Endothelial cell of umbilical vein (primary cell): Measurements from ENCODE around the gene ACAP1. TPM values are rescaled to one million over a fixed set of nuclear protein-coding genes. Genes with fewer than 3 reads are reported as not detected.

Experiments
- BruUV-seq: library from RNA; stranded (reverse); fragments of 400-500 nt; replicated peaks from 2 replicates; lab custom pipeline; 2021; lab: Mats Ljungman, UMichigan
- CTCF ChIA-PET: fragments of 300-600, 350-600 bp; sonication (Branson Sonifier 250); formaldehyde crosslinking; loops from one replicate; lab custom pipeline; 2021; ENCODE audit warnings: antibody characterized with exemption, inconsistent platforms; lab: Charles Lee
- POLR2A ChIA-PET: fragments of 300-600, 350-600 bp; sonication (Branson Sonifier 250); formaldehyde crosslinking; loops from one replicate; lab custom pipeline; 2021; ENCODE audit warnings: antibody characterized with exemption, inconsistent platforms; lab: Charles Lee
- DNase-seq: peaks from one replicate; pipeline ENCODE4 v3.0.0-alpha.2; 2011; ENCODE audit warnings: low read depth, low spot score
- FAIRE-seq: peaks from 2 replicates; lab custom pipeline; 2011; peaks lifted over from hg19 to GRCh38; lab: Jason Lieb, UNC
- H2AFZ ChIP-seq: 2 replicates; pipeline ENCODE4 v1.6.0; 2012; ENCODE audit warnings: low read depth, low read length, control low read depth, inconsistent platforms
- H3K27ac ChIP-seq: 2 replicates; pipeline ENCODE4 v1.5.1; 2011; ENCODE audit warnings: low read depth, mild to moderate bottlenecking, control low read depth, low read length, moderate library complexity; ENCODE audit not compliant: insufficient read depth
- H3K27me3 ChIP-seq, 2 experiments: 2 replicates each; pipeline versions ENCODE4 v1.6.0 to v1.6.1; 2011; ENCODE audit warnings: low read length in 2 of 2, mixed read lengths in 1 of 2; ENCODE audit not compliant: control insufficient read depth in 2 of 2, insufficient read depth in 2 of 2
- H3K36me3 ChIP-seq, 2 experiments: 2 replicates in 1 of 2; 3 replicates in 1 of 2; pipeline ENCODE4 v1.5.1; 2011; ENCODE audit warnings: low read length in 2 of 2, mild to moderate bottlenecking in 1 of 2, moderate library complexity in 1 of 2; ENCODE audit not compliant: control insufficient read depth in 2 of 2, insufficient read depth in 2 of 2; ENCODE audit errors: extremely low read depth in 1 of 2
- H3K4me1 ChIP-seq: 3 replicates; pipeline ENCODE4 v1.5.1; 2011; ENCODE audit warnings: mild to moderate bottlenecking, low read length; ENCODE audit not compliant: control insufficient read depth, insufficient read depth; ENCODE audit errors: extremely low read depth
- H3K4me2 ChIP-seq: 2 replicates; pipeline ENCODE4 v1.6.1; 2011; ENCODE audit warnings: low read length, control low read depth, mixed read lengths; ENCODE audit not compliant: insufficient read depth
- H3K4me3 ChIP-seq, 3 experiments: fragments of 200-600 bp in 1 of 3; sonication (generic), shearing (Covaris generic) in 1 of 3; replicated peaks in 1 of 3; 2 replicates each; pipeline ENCODE4 v1.5.1; 2011 to 2016; ENCODE audit warnings: control low read depth in 3 of 3, low read length in 3 of 3, mild to moderate bottlenecking in 2 of 3, inconsistent platforms in 1 of 3, low read depth in 1 of 3, moderate library complexity in 1 of 3; ENCODE audit not compliant: insufficient read depth in 1 of 3
- H3K79me2 ChIP-seq: 2 replicates; pipeline ENCODE4 v1.6.0; 2012; ENCODE audit warnings: low read length, inconsistent platforms; ENCODE audit not compliant: control insufficient read depth, insufficient read depth
- H3K9ac ChIP-seq: replicated peaks from 2 replicates; pipeline ENCODE3; 2011; ENCODE audit warnings: low read length, control low read depth; ENCODE audit not compliant: insufficient read depth; ENCODE audit errors: extremely low read depth
- H3K9me1 ChIP-seq: replicated peaks from 3 replicates; pipeline ENCODE4 v1.6.0; 2011; ENCODE audit warnings: mild to moderate bottlenecking, low read length; ENCODE audit not compliant: control insufficient read depth, insufficient read depth; ENCODE audit errors: extremely low read depth
- H3K9me3 ChIP-seq: replicated peaks from 2 replicates; pipeline ENCODE4 v1.5.1; 2012; ENCODE audit warnings: low read length, inconsistent platforms; ENCODE audit not compliant: control insufficient read depth, insufficient read depth
- H4K20me1 ChIP-seq: replicated peaks from 2 replicates; pipeline ENCODE3; 2011; ENCODE audit warnings: mild to moderate bottlenecking, low read length; ENCODE audit not compliant: control insufficient read depth, insufficient read depth; ENCODE audit errors: extremely low read depth
- EZH2 ChIP-seq: IDR thresholded peaks from 2 replicates; pipeline ENCODE4 v1.6.1; 2012; ENCODE audit warnings: borderline replicate concordance, low read depth, mild to moderate bottlenecking, moderate library complexity, low read length, inconsistent platforms; ENCODE audit not compliant: severe bottlenecking
- FOS ChIP-seq: IDR thresholded peaks from 2 replicates; pipeline ENCODE4 v1.6.1; 2011; ENCODE audit warnings: mild to moderate bottlenecking, low read length, moderate library complexity, borderline replicate concordance; ENCODE audit not compliant: insufficient read depth
- GATA2 ChIP-seq: IDR thresholded peaks from 2 replicates; pipeline ENCODE4 v1.7.0; 2011; ENCODE audit warnings: low read depth, mild to moderate bottlenecking, moderate library complexity, mixed read lengths, low read length; ENCODE audit not compliant: insufficient read length, insufficient read depth
- JUN ChIP-seq: IDR thresholded peaks from 2 replicates; pipeline ENCODE4 v1.6.1; 2011; ENCODE audit warnings: borderline replicate concordance, low read depth; ENCODE audit not compliant: insufficient read length, insufficient read depth
- MYC ChIP-seq: IDR thresholded peaks from one replicate; pipeline ENCODE4 v1.6.1; 2011; ENCODE audit warnings: mild to moderate bottlenecking, low read depth, low read length
- POLR2A ChIP-seq: IDR thresholded peaks from 2 replicates; pipeline ENCODE4 v1.6.1; 2012; ENCODE audit warnings: low read depth, mild to moderate bottlenecking, control low read depth, low read length
- POLR2AphosphoS5 ChIP-seq: IDR thresholded peaks from 2 replicates; pipeline ENCODE4 v1.6.1; 2012; ENCODE audit warnings: low read depth, mild to moderate bottlenecking, control low read depth, low read length, moderate library complexity; ENCODE audit not compliant: insufficient read depth
- dilution Hi-C: fragments of 300-500 bp; cut with MboI; formaldehyde crosslinking; loops from one replicate; pipeline ENCODE4 v1.15.0; 2019; ENCODE audit warnings: low sequenced_read_pairs; ENCODE audit not compliant: extremely low pct_ligation_motif_present
- intact Hi-C: fragments of 100-400 bp; cut with micrococcal nuclease; formaldehyde crosslinking; loops from one replicate; pipeline ENCODE4 v1.10.0; 2022
- polyA plus RNA-seq, 4 experiments: library from polyadenylated mRNA; depleted of rRNA in 3 of 4; stranded (reverse) in 3 of 4; unstranded in 1 of 4; fragments of >200 nt; gene quantifications; 2 replicates each; pipeline versions ENCODE4 v1.2.1 to v1.2.3, GENCODE V29; 2011 to 2012; ENCODE audit warnings: missing spikeins in 1 of 4
- total RNA-seq: library from RNA; stranded (reverse); gene quantifications from 2 replicates; pipeline ENCODE4 v1.2.3, GENCODE V29; 2021
- TF ChIP-seq, protein P1 (sequence below): IDR thresholded peaks from 2 replicates; pipeline ENCODE4 v1.6.1; 2011; ENCODE audit not compliant: insufficient read depth, insufficient read length
- TF ChIP-seq, protein P2 (sequence below), 2 donors: IDR thresholded peaks; 1 replicate in 1 of 2; 2 replicates in 1 of 2; pipeline ENCODE4 v1.5.1; 2011; ENCODE audit warnings: low read length in 2 of 2, mild to moderate bottlenecking in 2 of 2, moderate library complexity in 2 of 2, control low read depth in 1 of 2, inconsistent platforms in 1 of 2, low read depth in 1 of 2; ENCODE audit not compliant: insufficient read depth in 1 of 2; ENCODE audit errors: extremely low read depth in 1 of 2

The ACAP1 gene
- total and polyA plus RNA-seq, 2 donors (not counting 3 experiments of a cell fraction or from before 2014, with no cell fraction given), result 0.46 TPM; not detected in 1

DNA sequence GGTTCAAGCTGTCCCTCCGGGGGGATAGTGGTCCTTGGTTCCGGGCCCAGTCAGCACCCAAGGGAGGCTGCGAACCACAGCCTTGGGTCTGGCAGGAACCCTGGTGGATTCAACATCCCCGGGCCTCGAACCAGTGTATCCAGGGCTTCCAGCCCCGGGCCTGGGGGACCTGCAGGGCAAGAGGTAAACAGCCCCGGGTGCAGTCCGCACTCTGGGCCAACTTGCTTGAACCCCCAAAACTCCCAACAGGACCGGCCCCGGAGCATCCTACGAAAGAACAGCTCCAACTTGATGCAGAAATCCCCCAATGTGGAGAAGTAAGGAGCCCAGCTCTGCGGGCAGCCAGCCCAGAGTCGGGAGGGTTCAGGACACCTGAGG is 5.7 kb upstream of the ACAP1 start:
- peak overlapping the region; percentile 46 for H3K9ac ChIP-seq

More for the DNA sequence above, 5.7 kb upstream of the ACAP1 start:
- no peaks in the 10 kb centered on the region for H3K9me1 ChIP-seq
- peaks cover 0 to 2% of the 10 kb centered on the region in 2 experiments for H3K27me3 ChIP-seq
- peak overlapping the region; percentile 95 for H3K4me2 ChIP-seq
- H3K4me1 ChIP-seq, result peaks cover 10% of the 10 kb centered on the region
- H3K36me3 ChIP-seq, result peaks cover 0 to 3% of the 10 kb centered on the region in 2 experiments
- FAIRE-seq (no peak), DNase-seq (no peak)
- H2AFZ ChIP-seq, result peak overlapping the region; percentile 97
- CTCF ChIA-PET, result interaction anchor here (0.9 to 1.9 kb wide), 4 partner anchors 9 to 34 kb away, joined by 3 to 13 read pairs (median 6); no protein-coding TSS in a partner anchor
- H3K27ac ChIP-seq, result peak overlapping the region; percentile 12
- intact Hi-C loops (no loop called here), dilution Hi-C loops (no loop called here)
- no peaks in the 10 kb centered on the region for H4K20me1 ChIP-seq
- no peak for TF ChIP-seq POLR2A
- TF ChIP-seq, protein P1, sequence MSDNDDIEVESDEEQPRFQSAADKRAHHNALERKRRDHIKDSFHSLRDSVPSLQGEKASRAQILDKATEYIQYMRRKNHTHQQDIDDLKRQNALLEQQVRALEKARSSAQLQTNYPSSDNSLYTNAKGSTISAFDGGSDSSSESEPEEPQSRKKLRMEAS, result no peak
- TF ChIP-seq EZH2, result no peak
- TF ChIP-seq FOS, result no peak
- TF ChIP-seq POLR2AphosphoS5, result no peak
- TF ChIP-seq GATA2, result no peak
- no peak for TF ChIP-seq JUN
- TF ChIP-seq MYC, result no peak
- TF ChIP-seq, protein P2, sequence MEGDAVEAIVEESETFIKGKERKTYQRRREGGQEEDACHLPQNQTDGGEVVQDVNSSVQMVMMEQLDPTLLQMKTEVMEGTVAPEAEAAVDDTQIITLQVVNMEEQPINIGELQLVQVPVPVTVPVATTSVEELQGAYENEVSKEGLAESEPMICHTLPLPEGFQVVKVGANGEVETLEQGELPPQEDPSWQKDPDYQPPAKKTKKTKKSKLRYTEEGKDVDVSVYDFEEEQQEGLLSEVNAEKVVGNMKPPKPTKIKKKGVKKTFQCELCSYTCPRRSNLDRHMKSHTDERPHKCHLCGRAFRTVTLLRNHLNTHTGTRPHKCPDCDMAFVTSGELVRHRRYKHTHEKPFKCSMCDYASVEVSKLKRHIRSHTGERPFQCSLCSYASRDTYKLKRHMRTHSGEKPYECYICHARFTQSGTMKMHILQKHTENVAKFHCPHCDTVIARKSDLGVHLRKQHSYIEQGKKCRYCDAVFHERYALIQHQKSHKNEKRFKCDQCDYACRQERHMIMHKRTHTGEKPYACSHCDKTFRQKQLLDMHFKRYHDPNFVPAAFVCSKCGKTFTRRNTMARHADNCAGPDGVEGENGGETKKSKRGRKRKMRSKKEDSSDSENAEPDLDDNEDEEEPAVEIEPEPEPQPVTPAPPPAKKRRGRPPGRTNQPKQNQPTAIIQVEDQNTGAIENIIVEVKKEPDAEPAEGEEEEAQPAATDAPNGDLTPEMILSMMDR (IDR thresholded peaks at IDR 0.05; ENCODE audit: extremely low read depth in 1 of 2, insufficient read depth in 1 of 2, low read depth in 1 of 2, low read length in 2 of 2), result no peak
- POLR2A ChIA-PET, result interaction anchor here (1.7 kb wide), 1 partner anchor 15 kb away, joined by 5 read pairs; no protein-coding TSS in a partner anchor
- H3K9me3 ChIP-seq, result no peaks in the 10 kb centered on the region
- no TSS peak for BruUV-seq
- peaks cover 10% of the 10 kb centered on the region for H3K79me2 ChIP-seq
- peak overlapping the region; percentile 80 to 86 (median 81) for H3K4me3 ChIP-seq
